ENCODE results near the gene SLC16A3. TPM values are rescaled to one million over a fixed set of nuclear protein-coding genes. Genes with fewer than 3 reads are reported as not detected.
"Not testable (repeated sequence)": the region's sequence is repeated elsewhere in the genome, so short reads cannot be mapped to it uniquely, and the experiment has no call there.

The SLC16A3 gene
- polyA plus RNA-seq, 1 donor (not counting 4 experiments of a cell fraction or from before 2014, with no cell fraction given): 35.7 TPM

DNA sequence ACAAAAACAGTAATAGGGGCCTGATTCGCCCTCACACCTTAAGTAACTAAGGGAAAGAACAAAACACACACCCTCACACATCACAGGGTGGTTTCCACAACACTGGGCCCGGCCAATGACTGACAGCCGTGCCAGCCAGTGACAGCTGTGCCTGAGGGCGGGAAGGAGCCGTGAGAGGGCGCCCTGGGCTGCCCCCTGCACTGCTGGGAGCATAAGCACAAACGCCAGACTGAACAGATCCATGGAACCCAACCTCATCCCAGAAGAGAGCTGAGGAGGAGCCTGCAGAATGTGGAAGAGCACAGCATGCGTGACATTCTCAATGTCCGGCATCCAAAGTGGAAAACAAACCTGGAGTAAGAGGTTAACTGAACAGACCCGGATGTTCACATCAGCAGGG is 28.6 kb downstream of the SLC16A3 start:
- DNase-seq (ENCODE audit: low read depth, low spot score) (no peak), FAIRE-seq (no peak)
- H4K20me1 ChIP-seq (ENCODE audit: control insufficient read depth, extremely low read depth, insufficient read depth, low read length): peaks cover 36% of the 10 kb centered on the region
- no peaks in the 10 kb centered on the region for H3K9me3 ChIP-seq (ENCODE audit: control insufficient read depth, low read depth, low read length)
- no peak overlapping the region for H2AFZ ChIP-seq (ENCODE audit: control insufficient read depth, low read length)
- no peak for TF ChIP-seq EZH2 (IDR thresholded peaks at IDR 0.05; ENCODE audit: low read length)
- TF ChIP-seq, protein P1, sequence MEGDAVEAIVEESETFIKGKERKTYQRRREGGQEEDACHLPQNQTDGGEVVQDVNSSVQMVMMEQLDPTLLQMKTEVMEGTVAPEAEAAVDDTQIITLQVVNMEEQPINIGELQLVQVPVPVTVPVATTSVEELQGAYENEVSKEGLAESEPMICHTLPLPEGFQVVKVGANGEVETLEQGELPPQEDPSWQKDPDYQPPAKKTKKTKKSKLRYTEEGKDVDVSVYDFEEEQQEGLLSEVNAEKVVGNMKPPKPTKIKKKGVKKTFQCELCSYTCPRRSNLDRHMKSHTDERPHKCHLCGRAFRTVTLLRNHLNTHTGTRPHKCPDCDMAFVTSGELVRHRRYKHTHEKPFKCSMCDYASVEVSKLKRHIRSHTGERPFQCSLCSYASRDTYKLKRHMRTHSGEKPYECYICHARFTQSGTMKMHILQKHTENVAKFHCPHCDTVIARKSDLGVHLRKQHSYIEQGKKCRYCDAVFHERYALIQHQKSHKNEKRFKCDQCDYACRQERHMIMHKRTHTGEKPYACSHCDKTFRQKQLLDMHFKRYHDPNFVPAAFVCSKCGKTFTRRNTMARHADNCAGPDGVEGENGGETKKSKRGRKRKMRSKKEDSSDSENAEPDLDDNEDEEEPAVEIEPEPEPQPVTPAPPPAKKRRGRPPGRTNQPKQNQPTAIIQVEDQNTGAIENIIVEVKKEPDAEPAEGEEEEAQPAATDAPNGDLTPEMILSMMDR (optimal IDR thresholded peaks at IDR 0.05 in 1 of 3, IDR thresholded peaks at IDR 0.05 in 1 of 3, conservative IDR thresholded peaks at IDR 0.05 in 1 of 3; ENCODE audit: extremely low read depth in 1 of 3, insufficient read depth in 2 of 3, low read length in 3 of 3): peak in 1 of 3 experiments; percentile 42
- H3K4me3 ChIP-seq (ENCODE audit: control insufficient read depth in 2 of 3, extremely low read depth in 1 of 3, insufficient read depth in 2 of 3, low read depth in 1 of 3, low read length in 3 of 3): no peak overlapping the region
- H3K9me1 ChIP-seq (ENCODE audit: control insufficient read depth, extremely low read depth, insufficient read depth, low read length): peaks cover 2% of the 10 kb centered on the region
- H3K27ac ChIP-seq (ENCODE audit: control insufficient read depth, insufficient read depth, low read length): no peak overlapping the region
- peaks cover 49 to 66% of the 10 kb centered on the region in 2 experiments for H3K36me3 ChIP-seq (ENCODE audit: control insufficient read depth in 2 of 2, extremely low read depth in 1 of 2, insufficient read depth in 2 of 2, low read length in 2 of 2)
- no peaks in the 10 kb centered on the region for H3K27me3 ChIP-seq (ENCODE audit: control insufficient read depth, extremely low read depth, insufficient read depth, low read length)
- H3K4me1 ChIP-seq (ENCODE audit: control insufficient read depth, extremely low read depth, insufficient read depth, low read length): no peaks in the 10 kb centered on the region
- dilution Hi-C loops (cut with MboI; ENCODE audit: extremely low pct_ligation_motif_present, low sequenced_read_pairs): no loop called here
- no peak overlapping the region for H3K9ac ChIP-seq (ENCODE audit: control insufficient read depth, extremely low read depth, insufficient read depth, low read length)
- peaks cover 83% of the 10 kb centered on the region for H3K79me2 ChIP-seq (ENCODE audit: control insufficient read depth, insufficient read depth, low read length)
- H3K4me2 ChIP-seq (ENCODE audit: control insufficient read depth, extremely low read depth, insufficient read depth, low read depth, low read length): no peak overlapping the region

DNA sequence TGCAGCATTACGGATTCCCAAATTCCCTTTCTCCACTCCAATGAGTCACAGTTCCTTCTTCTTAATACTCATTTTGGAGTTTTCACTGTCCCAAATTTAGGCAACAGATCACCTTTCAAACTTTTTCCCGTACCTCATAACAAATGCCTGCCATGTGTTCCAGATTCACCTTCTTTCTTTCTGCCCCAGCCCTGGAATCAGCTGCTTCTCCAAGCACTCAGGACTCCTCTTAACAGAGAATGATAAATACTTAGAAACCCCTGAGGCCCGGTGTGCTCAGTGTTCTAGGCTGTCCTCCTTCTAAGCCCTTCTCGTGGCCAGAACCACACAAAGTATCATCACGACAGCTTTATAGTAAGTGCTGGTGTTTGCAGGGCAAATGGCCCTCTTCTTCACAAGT is 29.7 kb downstream of the SLC16A3 start:
- H3K9me1 ChIP-seq (ENCODE audit: control insufficient read depth, extremely low read depth, insufficient read depth, low read length): peaks cover 2% of the 10 kb centered on the region
- H3K4me1 ChIP-seq (ENCODE audit: control insufficient read depth, extremely low read depth, insufficient read depth, low read length): no peaks in the 10 kb centered on the region
- FAIRE-seq (no peak), DNase-seq (ENCODE audit: low read depth, low spot score) (no peak)
- H3K27me3 ChIP-seq (ENCODE audit: control insufficient read depth, extremely low read depth, insufficient read depth, low read length): no peaks in the 10 kb centered on the region
- no peak overlapping the region for H3K4me2 ChIP-seq (ENCODE audit: control insufficient read depth, extremely low read depth, insufficient read depth, low read depth, low read length)
- H3K36me3 ChIP-seq (ENCODE audit: control insufficient read depth in 2 of 2, extremely low read depth in 1 of 2, insufficient read depth in 2 of 2, low read length in 2 of 2): peaks cover 46 to 62% of the 10 kb centered on the region in 2 experiments
- H3K9ac ChIP-seq (ENCODE audit: control insufficient read depth, extremely low read depth, insufficient read depth, low read length): no peak overlapping the region
- dilution Hi-C loops (cut with MboI; ENCODE audit: extremely low pct_ligation_motif_present, low sequenced_read_pairs): no loop called here
- no peaks in the 10 kb centered on the region for H3K9me3 ChIP-seq (ENCODE audit: control insufficient read depth, low read depth, low read length)
- TF ChIP-seq, protein P1 (optimal IDR thresholded peaks at IDR 0.05 in 1 of 3, IDR thresholded peaks at IDR 0.05 in 1 of 3, conservative IDR thresholded peaks at IDR 0.05 in 1 of 3; ENCODE audit: extremely low read depth in 1 of 3, insufficient read depth in 2 of 3, low read length in 3 of 3): no peak
- no peak for TF ChIP-seq EZH2 (IDR thresholded peaks at IDR 0.05; ENCODE audit: low read length)
- H4K20me1 ChIP-seq (ENCODE audit: control insufficient read depth, extremely low read depth, insufficient read depth, low read length): peaks cover 33% of the 10 kb centered on the region
- peaks cover 83% of the 10 kb centered on the region for H3K79me2 ChIP-seq (ENCODE audit: control insufficient read depth, insufficient read depth, low read length)
- H2AFZ ChIP-seq (ENCODE audit: control insufficient read depth, low read length): no peak overlapping the region
- H3K27ac ChIP-seq (ENCODE audit: control insufficient read depth, insufficient read depth, low read length): no peak overlapping the region
- no peak overlapping the region for H3K4me3 ChIP-seq (ENCODE audit: control insufficient read depth in 2 of 3, extremely low read depth in 1 of 3, insufficient read depth in 2 of 3, low read depth in 1 of 3, low read length in 3 of 3)

DNA sequence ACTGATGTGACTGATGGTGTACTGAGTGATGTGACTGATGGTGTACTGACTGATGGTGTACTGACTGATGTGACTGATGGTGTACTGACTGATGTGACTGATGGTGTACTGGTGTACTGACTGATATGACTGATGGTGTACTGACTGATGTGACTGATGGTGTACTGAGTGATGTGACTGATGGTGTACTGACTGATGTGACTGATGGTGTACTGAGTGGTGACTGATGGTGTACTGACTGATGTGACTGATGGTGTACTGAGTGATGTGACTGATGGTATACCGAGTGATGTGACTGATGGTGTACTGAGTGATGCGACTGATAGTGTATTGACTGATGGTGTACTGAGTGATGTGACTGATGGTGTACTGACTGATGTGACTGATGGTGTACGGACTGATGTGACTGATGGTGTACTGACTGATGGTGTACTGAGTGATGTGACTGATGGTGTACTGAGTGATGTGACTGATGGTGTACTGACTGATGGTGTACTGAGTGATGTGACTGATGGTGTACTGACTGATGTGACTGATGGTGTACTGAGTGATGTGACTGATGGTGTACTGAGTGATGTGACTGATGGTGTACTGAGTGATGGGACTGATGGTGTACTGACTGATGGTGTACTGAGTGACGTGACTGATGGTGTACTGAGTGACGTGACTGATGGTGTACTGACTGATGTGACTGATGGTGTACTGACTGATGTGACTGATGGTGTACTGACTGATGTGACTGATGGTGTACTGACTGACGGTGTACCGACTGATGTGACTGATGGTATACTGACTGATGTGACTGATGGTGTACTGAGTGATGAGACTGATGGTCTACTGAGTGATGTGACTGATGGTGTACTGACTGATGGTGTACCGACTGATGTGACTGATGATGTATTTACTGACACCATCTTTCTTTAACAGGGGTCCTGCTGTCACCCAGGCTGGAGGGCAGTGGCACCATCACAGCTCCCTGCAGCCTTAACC is 31.4 kb downstream of the SLC16A3 start:
- H3K9me1 ChIP-seq (ENCODE audit: control insufficient read depth, extremely low read depth, insufficient read depth, low read length); H3K4me3 ChIP-seq (ENCODE audit: control insufficient read depth in 2 of 3, extremely low read depth in 1 of 3, insufficient read depth in 2 of 3, low read depth in 1 of 3, low read length in 3 of 3); DNase-seq (ENCODE audit: low read depth, low spot score); H2AFZ ChIP-seq (ENCODE audit: control insufficient read depth, low read length); FAIRE-seq; H3K9me3 ChIP-seq (ENCODE audit: control insufficient read depth, low read depth, low read length); H3K27ac ChIP-seq (ENCODE audit: control insufficient read depth, insufficient read depth, low read length); H3K4me1 ChIP-seq (ENCODE audit: control insufficient read depth, extremely low read depth, insufficient read depth, low read length); H3K4me2 ChIP-seq (ENCODE audit: control insufficient read depth, extremely low read depth, insufficient read depth, low read depth, low read length); H3K27me3 ChIP-seq (ENCODE audit: control insufficient read depth, extremely low read depth, insufficient read depth, low read length); H3K9ac ChIP-seq (ENCODE audit: control insufficient read depth, extremely low read depth, insufficient read depth, low read length); dilution Hi-C loops (cut with MboI; ENCODE audit: extremely low pct_ligation_motif_present, low sequenced_read_pairs): not testable (repeated sequence)
- Histone ChIP-seq H3K79me2 (ENCODE audit: control insufficient read depth, insufficient read depth, low read length) (peaks cover 97% of the 10 kb centered on the region), H3K36me3 (ENCODE audit: control insufficient read depth in 2 of 2, extremely low read depth in 1 of 2, insufficient read depth in 2 of 2, low read length in 2 of 2) (peaks cover 53 to 70% of the 10 kb centered on the region in 2 experiments), H4K20me1 (ENCODE audit: control insufficient read depth, extremely low read depth, insufficient read depth, low read length) (peaks cover 37% of the 10 kb centered on the region)

Data from keratinocyte (primary cell).